Activated T-cell treated with anti-CD3 and anti-CD28 coated beads for 1 hour (primary cell): ENCODE measurements around the gene FAM210A.

Experiments
- DNase-seq: peaks from one replicate; pipeline ENCODE4 v3.0.0-alpha.2; 2020; ENCODE audit warnings: low read depth

FAM210A gene

GRCh38 chr18:13621886-13622619, 104.3 kb downstream of the FAM210A start:
- DNase-seq = no peak

GRCh38 chr18:13621446-13621849, 104.9 kb downstream of the FAM210A start:
- no peak for DNase-seq

DNA sequence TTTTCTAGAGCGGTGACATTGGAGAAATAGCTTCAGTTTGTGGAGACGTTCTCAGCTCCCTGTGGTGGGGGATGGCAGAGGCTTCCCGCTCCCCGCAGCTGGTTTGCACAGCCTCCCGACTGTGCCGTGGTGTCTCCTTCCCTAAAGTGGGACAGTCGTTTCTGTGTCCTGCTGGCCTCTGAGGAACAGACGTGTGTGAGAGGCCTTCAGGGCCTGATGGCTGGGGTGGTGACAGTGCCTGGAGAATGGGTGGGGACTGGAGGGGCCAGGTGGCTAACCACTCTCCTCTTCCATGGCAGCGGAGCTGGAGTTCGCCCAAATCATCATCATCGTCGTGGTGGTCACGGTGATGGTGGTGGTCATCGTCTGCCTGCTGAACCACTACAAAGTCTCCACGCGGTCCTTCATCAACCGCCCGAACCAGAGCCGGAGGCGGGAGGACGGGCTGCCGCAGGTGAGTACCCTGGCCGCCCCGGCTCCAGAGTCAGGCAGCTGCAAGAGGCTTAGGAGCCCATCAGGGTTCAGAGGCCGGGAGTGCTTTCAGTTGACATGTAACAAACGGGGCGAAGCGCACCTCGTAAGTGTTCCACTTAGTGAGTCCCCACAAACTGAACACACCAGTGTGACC, 105.4 kb downstream of the FAM210A start:
- no peak for DNase-seq

- no peak for DNase-seq
Measured at GRCh38 chr18:13620206-13620672, 106.1 kb downstream of the FAM210A start.

DNA sequence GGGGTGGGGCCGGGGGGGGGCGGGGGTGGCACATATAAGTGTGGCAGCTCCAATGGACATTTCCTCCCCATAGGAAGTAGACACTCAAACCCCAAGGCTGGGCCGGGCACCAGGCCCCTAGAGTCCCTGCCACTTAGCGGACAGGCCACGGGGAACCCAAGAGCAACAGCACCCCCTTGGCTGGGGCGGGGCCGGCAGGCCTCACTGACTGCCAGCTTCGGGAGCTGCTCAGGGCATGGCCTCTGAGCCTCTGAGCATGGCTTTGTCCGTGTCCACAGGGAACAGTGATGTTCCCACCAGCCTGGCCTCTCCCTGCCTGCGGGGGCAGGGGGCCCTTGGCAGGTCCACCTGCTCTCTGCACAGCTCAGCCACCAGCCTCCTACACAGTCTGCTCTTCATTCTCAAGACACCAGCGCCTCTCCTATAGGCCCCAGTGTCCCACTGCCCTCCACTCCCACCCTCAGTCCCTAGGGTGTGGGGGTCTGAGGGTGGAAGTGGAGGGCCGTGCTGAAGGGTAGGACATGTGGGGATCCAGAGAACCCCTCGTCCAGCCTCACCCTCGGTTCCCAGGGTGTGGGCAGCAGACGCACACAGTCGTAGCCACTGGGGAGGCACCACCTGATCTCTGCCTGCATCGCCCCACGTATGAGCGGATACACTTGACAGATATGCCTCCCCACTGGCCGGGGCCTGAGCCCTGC, 106.7 kb downstream of the FAM210A start:
- DNase-seq = no peak

- DNase-seq = no peak
Measured at GRCh38 chr18:13618760-13619438, 107.5 kb downstream of the FAM210A start.

GRCh38 chr18:13617826-13618515, 108.4 kb downstream of the FAM210A start:
- DNase-seq = no peak

- no peak for DNase-seq
Measured at GRCh38 chr18:13616525-13617035, 109.8 kb downstream of the FAM210A start.

DNA sequence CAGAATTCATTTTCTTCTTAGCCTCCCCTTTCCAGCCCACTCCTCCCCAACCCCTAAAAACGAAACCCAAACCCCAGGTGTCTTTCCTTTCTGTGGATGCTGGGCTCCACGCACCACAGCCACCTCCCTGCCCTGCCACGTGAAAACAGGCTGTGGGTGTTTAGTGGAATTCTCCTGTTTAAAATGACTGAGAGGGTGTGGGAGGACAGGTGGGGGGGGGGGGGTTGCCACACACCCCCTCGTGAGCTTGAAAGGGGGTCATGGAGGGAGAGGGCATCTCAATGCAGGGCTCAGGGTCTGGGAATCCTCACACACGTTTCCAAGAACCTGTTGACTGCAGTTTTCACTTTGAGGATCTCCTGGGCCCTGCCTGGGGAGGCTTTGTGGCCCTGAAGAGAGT, 110.3 kb downstream of the FAM210A start:
- no peak for DNase-seq

DNA sequence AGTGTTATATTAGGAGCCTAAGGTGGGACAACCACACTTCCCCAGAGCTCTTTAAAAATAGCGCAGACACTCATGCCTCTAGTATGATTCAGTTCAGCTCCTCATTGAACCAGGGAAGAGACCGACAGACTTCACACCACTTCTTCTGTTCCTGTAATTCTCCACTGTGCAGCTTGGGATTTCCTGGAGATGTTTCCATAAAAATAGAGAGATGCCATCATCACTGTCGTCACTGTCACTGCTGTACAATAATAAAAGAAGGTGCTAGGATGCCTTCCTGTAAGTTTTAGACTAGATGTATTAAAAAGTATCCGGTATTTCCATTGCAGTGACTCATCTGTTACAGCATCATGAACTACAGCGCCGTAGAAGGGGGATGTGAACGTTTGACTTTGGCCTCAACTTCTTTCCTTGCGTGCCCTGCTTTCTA, 110.9 kb downstream of the FAM210A start:
- no peak for DNase-seq

DNA sequence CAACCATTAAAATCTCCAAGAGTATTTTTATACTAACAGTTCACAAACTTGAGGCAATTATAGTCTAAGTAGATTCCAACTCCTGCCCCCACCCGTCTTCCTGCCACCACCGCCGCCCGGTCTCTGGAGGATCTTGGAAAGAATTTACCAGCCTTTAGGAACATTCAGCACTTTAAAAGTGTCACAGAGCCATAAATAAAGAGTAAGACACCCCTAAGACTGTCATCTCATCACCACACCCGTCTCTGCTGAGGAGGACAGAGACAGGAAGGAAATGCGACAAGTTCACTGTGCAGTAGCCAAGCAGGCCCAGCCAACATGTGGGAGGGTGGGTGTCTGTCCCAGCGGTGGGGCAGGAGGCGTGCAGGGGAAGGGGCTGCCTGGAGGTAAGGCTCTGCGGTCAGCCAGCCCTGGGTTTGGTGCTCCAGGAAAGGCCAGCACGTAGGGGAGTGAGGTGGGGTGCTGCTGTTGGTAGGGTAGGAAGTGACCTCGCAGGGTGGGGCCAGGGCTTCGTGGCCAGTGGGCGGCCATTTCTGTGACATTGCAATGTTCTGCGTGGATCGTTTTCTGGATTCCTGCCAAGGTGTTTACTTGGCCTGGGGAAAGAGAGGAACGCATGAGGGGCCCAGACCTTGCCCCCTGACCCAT, 111.6 kb downstream of the FAM210A start:
- DNase-seq = no peak

DNA sequence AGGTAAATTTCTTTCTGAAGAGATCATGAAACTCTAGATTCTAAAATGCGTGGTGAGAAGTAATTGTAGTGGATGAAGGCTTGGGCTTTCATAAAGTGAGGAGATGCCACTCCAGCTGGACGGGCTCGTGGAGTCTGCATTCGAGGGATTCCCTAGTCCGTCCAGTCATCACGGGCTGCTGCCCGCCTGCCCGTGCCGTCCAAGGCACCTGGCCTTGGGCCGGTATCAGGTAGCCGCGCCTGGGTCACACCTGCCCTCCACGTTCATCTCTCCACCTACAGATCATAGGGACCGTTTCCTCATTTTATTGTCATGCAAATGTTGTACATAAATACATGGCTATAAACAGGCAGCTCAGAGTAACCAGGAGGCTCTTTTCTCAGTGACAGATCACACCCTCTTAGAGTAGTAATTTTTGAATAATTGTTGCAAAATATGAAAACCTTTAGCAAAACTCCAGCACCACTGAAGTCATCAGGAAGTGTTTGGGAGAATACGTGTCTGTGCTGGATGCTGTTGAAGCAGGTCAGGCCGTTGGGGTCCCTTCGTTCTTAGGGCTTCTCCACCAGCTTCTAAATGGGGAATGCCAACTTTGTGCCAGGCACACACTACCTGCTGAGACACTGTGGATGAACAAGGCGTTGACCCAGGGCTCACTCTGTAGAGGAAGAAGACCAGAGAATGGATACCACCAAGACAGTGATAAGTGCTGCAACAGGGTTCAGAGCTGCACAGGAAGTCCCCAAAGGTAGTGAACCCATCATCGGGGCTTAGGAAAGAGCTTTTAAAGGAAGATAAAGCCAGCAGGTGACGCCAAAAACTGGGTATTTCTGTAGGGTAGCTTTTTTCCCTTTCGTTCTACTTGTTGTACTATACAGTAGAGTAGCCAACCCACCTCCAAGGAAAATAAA, 112.5 kb downstream of the FAM210A start:
- DNase-seq = no peak
